NCI-H748 (cell line): ENCODE data around the gene NSUN6.

Source experiments
- DNase-seq: peaks from one replicate; lab custom pipeline; 2025; ENCODE audit not compliant: unreplicated experiment; lab: John Stamatoyannopoulos, UW

The NSUN6 gene

DNA sequence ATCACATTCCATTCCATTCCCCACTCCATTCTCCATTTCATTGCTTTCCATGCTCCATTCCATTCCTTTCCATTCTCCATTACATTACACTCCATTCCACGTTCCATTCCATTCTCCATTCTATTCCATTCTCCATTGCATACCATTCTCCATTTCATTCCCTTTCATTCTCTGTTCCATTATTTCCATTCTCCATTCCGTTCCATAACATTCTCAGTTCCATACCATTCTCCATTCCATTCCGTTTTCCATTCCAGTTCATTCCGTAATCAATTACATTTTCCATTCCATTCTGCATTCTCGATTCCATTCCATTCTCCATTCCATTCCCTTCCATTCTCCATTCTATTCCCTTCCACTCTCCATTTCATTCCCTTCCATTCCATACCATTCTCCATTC lies 86.4 kb downstream of the NSUN6 start:
- no peak for DNase-seq

- no peak for DNase-seq
Measured at GRCh38 chr10:18563003-18563726, 88.2 kb downstream of the NSUN6 start.

GRCh38 chr10:18561861-18562551 lies 89.4 kb downstream of the NSUN6 start:
- DNase-seq: no peak

GRCh38 chr10:18557960-18558359 lies 93.4 kb downstream of the NSUN6 start:
- no peak for DNase-seq

GRCh38 chr10:18556522-18557147 lies 94.8 kb downstream of the NSUN6 start:
- no peak for DNase-seq

- DNase-seq: no peak
Measured at GRCh38 chr10:18554479-18554878, 96.9 kb downstream of the NSUN6 start.

DNA sequence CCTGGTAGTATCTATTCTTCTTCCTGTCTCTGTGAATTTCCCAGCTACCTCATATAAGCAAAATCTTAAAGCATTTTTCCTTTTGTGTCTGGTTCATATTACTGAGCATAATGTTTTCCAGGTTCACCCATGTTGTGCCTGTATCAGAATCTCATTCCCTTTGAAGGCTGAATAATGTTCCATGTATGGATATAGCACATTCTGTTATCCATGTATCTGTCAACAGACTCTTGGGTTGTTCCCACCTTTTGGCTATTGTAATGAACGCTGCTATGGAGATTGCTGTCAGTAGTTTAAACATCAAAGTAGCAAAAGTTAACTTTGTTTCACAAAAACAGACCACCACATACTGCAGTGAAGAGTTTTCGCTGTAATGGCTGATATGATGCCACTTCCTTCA lies 99.9 kb downstream of the NSUN6 start:
- DNase-seq: no peak

DNA sequence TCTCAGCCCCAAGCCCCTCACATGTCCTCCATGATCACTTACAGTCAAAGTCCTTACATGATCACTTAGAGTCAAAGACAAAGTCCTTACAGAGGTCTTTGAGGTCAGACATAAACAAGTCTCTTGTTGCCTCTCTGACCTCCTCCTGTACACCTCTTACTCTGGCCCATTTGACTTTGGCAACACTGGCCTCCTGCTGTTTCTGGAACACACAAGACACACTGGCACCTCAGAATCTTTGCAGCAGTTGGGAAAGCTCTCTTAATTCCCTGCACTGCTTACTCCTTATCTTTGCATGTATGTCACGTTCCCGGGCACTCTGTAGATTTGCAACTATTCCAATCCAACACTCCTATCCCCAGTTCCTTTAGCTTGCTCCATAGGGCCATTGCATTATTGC lies 102.3 kb downstream of the NSUN6 start:
- no peak for DNase-seq

- DNase-seq: no peak
Measured at GRCh38 chr10:18545621-18546305, 105.6 kb downstream of the NSUN6 start.

DNA sequence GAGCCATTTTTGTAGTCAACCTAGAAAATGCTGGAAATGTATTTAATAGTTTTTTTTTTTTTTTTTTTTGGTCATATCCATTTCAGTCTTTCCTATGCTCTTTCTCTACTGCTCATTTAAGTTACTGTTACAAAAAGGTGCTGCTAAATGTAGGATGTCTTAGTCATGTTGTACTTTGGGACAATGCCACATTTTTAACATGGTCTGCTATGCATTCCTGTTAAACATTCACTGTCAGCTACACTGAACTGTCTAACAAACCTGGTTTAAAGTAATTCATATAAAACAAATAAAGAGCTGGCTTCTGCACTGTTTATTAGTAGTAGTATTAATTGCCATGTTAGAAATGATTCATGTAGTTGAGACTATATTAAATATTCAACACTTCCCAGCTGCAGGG lies 108.6 kb downstream of the NSUN6 start:
- no peak for DNase-seq

DNA sequence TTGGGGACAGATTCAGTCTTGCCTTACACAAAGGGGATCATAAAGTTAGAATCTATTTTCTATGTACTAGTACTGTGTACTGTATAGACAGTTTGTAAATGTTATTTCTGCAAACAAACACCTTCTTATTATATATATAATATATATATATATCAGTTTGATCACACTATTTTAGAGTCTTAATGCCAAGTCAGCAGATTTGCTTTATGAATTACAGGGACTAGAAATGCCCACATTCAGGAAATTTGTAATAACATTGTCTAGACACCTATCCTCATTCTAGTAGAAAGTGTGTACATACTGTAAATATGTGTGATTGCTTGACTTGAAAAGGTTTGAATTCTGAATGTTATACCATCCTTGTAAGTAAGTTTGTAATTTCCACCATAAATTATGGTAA lies 111.2 kb downstream of the NSUN6 start:
- no peak for DNase-seq

- no peak for DNase-seq
Measured at GRCh38 chr10:18539335-18539734, 112.1 kb downstream of the NSUN6 start.

DNA sequence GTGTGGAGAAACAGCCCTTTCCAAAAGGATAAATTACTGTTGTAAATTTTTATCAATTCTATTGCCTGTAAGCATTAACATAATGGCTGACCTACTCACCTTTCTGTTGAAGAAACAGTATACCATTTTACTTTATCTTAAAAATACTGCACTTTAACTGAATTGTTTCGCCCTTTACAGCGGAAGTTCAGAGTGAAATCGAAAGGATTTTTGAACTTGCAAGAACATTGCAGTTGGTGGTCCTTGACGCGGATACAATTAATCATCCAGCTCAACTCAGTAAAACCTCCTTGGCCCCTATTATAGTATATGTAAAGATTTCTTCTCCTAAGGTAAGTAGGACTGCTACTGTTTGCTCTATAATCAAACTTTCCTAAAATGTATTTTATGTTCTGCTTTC lies 117.5 kb downstream of the NSUN6 start:
- DNase-seq: no peak

DNA sequence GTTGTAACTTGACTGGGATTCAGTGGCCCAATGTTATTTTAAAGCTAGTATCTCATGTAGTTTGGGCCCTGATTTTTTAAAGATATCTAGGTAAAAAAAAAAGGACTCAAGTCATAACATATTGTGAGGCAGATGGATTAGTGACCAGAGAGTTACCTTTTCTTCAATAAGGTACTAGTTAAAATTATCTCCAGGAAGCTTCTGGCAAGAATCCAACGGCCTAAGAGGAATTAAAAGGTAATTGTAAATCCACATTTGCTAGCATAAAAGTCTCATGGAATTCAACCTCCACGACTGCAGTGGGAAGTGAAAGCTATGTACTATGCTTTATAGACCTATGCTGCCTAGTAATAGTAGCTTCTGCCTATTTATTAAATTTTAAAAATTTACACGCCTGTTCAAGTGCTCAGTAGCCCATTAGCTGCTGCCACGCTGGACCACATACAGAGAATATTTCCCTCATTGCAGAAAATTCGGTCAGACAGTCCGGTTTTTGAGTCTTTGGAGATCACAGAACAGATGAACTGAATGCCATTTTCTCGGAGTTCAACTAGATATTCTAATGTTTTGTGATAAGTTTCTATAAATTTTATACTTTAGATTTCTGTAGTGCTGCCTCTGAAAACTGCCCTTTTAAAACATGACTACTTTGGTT lies 118.4 kb downstream of the NSUN6 start:
- no peak for DNase-seq

DNA sequence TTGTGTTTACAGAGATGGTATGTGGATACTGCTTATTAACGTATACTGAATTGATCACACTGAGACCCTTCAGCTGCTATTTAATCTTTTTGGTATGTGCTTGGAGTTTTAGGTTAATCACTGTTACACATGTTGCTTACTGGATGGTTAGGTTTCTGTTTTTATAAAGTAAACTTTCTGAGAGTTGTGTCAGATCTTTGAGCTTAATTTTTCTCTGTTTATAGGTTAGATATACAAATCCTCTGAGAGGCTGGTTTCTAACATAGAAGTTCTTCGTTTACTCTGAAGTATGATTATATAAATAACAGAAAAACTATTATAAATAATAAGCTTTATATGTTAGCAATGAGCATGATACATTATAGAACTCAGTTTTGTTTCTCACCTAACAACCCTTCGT lies 123.1 kb downstream of the NSUN6 start:
- DNase-seq: no peak

DNA sequence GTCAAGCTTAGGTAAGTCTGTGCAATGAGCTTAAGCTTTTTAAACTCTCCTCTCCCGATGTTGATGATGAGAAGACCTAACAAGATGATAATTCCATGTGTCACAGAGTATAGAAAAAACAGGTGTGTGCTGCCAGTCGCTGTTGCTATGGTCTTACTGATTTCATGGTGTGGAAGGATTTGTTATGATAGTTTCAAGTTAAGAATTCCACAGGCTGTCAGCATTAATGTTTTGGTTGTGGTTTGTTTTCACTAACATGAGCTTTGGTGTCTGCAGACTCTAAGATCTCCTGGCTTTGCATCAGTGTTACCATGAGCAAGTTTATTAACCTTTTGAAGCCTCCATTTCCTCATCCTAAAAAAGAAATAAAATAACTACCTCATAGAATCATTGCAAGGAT lies 123.7 kb downstream of the NSUN6 start:
- no peak for DNase-seq

- DNase-seq: no peak
Measured at GRCh38 chr10:18523858-18524257, 127.5 kb downstream of the NSUN6 start.

DNA sequence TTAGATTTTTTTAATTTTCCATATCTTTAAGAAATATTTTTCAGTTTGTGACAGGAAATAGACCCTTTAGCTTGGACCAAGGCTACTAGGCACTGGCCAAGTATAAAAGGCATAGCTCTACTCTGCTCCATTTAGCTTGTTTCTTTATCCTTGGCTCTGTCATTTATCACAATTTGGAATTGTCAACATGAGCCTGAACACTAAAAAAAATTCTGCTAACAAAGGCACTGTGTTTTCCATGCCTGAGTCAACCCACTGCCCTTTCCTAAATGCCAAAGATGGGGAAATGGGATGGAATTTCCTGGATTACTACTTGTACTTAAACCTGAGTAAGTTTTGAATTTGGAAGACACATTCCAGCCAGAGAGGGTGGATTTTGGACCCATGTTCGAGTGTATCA lies 128.4 kb downstream of the NSUN6 start:
- DNase-seq: no peak

DNA sequence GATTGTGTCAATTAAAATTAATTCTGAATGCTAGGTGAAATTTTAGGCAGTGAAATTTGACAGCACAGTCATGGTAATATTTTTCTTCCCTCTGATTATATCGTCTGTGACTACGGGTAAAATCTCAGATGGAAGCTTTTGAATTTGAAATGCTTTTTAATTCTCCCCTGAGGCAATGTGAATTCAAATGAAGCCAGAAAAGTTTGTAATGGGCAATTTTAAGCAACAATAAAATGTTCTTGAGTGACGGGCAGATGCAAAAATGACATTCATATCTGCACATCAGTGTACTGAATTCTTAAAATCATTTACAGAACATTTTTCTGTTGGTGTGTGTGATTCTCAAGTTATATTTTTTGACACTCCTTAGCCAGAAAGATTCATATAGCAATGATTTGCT lies 134.5 kb downstream of the NSUN6 start:
- no peak for DNase-seq

DNA sequence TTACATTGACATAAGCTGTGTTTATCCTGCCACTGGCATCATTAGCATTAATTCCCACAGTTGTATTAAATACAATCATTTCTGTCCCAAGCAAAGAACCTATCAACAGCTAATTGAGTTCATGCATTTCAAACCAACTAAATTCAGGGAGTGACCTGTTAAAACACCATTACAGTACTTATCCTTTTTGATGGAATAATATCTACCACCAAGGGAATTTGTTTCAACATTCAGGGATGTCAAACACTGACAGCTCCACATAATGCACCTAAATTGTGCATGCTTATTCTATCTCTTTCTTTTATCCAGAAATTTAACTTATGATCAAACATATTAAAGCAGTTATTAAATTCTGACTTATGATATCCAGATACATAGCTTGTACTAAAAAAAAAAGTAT lies 136.8 kb downstream of the NSUN6 start:
- DNase-seq: no peak

- DNase-seq: no peak
Measured at GRCh38 chr10:18508587-18508986, 142.8 kb downstream of the NSUN6 start.
